GM23338 (cell line): ENCODE results near the gene KCNMA1. TPM values are rescaled to one million over a fixed set of nuclear protein-coding genes. Genes with fewer than 3 reads are reported as not detected.

ENCODE experiments used
- ATAC-seq: fragments of 200-7000 bp; cut with Tn5 transposase; 3 replicates; pipeline ENCODE4 v1.9.1; 2020
- DNase-seq: peaks from one replicate; pipeline ENCODE4 v3.0.0-alpha.2; 2015; ENCODE audit warnings: low spot score
- H2AFZ ChIP-seq: fragments of 200-600 bp; sonication (generic); 2 replicates; pipeline ENCODE4 v1.8.0; 2016; ENCODE audit warnings: antibody characterized with exemption, mild to moderate bottlenecking, moderate library complexity
- H3F3A ChIP-seq: fragments of 200-600 bp; sonication (generic); replicated peaks from 2 replicates; pipeline ENCODE4 v1.8.0; 2017; ENCODE audit warnings: antibody characterized with exemption, mixed run types, low read depth
- H3K27ac ChIP-seq: fragments of 200-600 bp; sonication (generic); 2 replicates; pipeline ENCODE4 v1.6.1; 2016; ENCODE audit warnings: low read depth
- H3K27me3 ChIP-seq: fragments of 200-600 bp; sonication (generic); 2 replicates; pipeline ENCODE4 v1.8.0; 2016; ENCODE audit warnings: mild to moderate bottlenecking, mixed run types, moderate library complexity; ENCODE audit not compliant: insufficient read depth
- H3K36me3 ChIP-seq: fragments of 200-600 bp; sonication (generic); 2 replicates; pipeline ENCODE4 v1.8.0; 2016; ENCODE audit warnings: mild to moderate bottlenecking; ENCODE audit not compliant: insufficient read depth
- H3K4me1 ChIP-seq: fragments of 200-600 bp; sonication (generic); 2 replicates; pipeline ENCODE4 v1.8.0; 2016; ENCODE audit warnings: mild to moderate bottlenecking, moderate library complexity; ENCODE audit not compliant: insufficient read depth
- H3K4me2 ChIP-seq: fragments of 200-600 bp; sonication (generic); 2 replicates; pipeline ENCODE4 v1.7.1; 2017; ENCODE audit warnings: mixed run types
- H3K4me3 ChIP-seq: fragments of 200-600 bp; sonication (generic); 2 replicates; pipeline ENCODE4 v1.6.1; 2016; ENCODE audit warnings: mixed run types
- H3K79me2 ChIP-seq: fragments of 200-600 bp; sonication (generic); replicated peaks from 2 replicates; pipeline ENCODE4 v1.8.0; 2017; ENCODE audit warnings: mild to moderate bottlenecking; ENCODE audit not compliant: insufficient read depth
- H3K9me2 ChIP-seq: fragments of 200-600 bp; sonication (generic); 2 replicates; pipeline ENCODE4 v1.8.0; 2017; ENCODE audit not compliant: insufficient read depth
- H4K20me1 ChIP-seq: fragments of 200-600 bp; sonication (generic); replicated peaks from 2 replicates; pipeline ENCODE4 v1.8.0; 2017; ENCODE audit warnings: mild to moderate bottlenecking; ENCODE audit not compliant: insufficient read depth
- H3K27ac Mint-ChIP-seq: 2 replicates; pipeline ENCODE4 v1.8.0; 2020; ENCODE audit warnings: inconsistent platforms, mild to moderate bottlenecking, moderate library complexity, mixed read lengths
- H3K27me3 Mint-ChIP-seq: 3 replicates; pipeline ENCODE4 v1.8.0; 2022; ENCODE audit warnings: low read depth, mild to moderate bottlenecking, moderate library complexity, mixed read lengths, inconsistent platforms; ENCODE audit not compliant: insufficient read depth, poor library complexity
- H3K36me3 Mint-ChIP-seq: 3 replicates; pipeline ENCODE4 v1.8.0; 2021; ENCODE audit warnings: low read depth, mild to moderate bottlenecking, inconsistent platforms, moderate library complexity, mixed read lengths
- H3K4me1 Mint-ChIP-seq: 3 replicates; pipeline ENCODE4 v1.8.0; 2020; ENCODE audit warnings: mild to moderate bottlenecking, inconsistent platforms, mixed read lengths
- H3K4me3 Mint-ChIP-seq: 3 replicates; pipeline ENCODE4 v1.8.0; 2021; ENCODE audit warnings: moderate library complexity, mild to moderate bottlenecking, inconsistent platforms, mixed read lengths
- H3K9me3 Mint-ChIP-seq: 3 replicates; pipeline ENCODE4 v1.8.0; 2020; ENCODE audit warnings: moderate library complexity, mild to moderate bottlenecking, inconsistent platforms, mixed read lengths
- CREB1 ChIP-seq: fragments of 250-450 bp; sonication (Bioruptor Pico); IDR thresholded peaks from 2 replicates; pipeline ENCODE4 v1.5.0; 2020; ENCODE audit warnings: low read depth, mild to moderate bottlenecking, moderate library complexity
- CTCF ChIP-seq, 2 experiments: fragments of 200-600 bp in 1 of 2; sonication (generic) in 1 of 2; conservative IDR thresholded peaks; 2 replicates each; pipeline versions ENCODE4 v1.5.1 to v1.6.1; 2016 to 2017; ENCODE audit warnings: antibody characterized with exemption in 2 of 2, low read depth in 2 of 2, mild to moderate bottlenecking in 2 of 2, moderate library complexity in 1 of 2
- ETS1 ChIP-seq: IDR thresholded peaks from 2 replicates; pipeline ENCODE4 v1.6.1; 2016; ENCODE audit warnings: antibody characterized with exemption
- EZH2 ChIP-seq: fragments of 200-600 bp; sonication (generic); IDR thresholded peaks from one replicate; pipeline ENCODE4 v1.8.0; 2017; ENCODE audit warnings: antibody characterized with exemption, mild to moderate bottlenecking, low read depth; ENCODE audit not compliant: unreplicated experiment
- EZH2phosphoT487 ChIP-seq: fragments of 200-600 bp; sonication (generic); IDR thresholded peaks from one replicate; pipeline ENCODE4 v1.8.1; 2018; ENCODE audit warnings: antibody characterized with exemption; ENCODE audit not compliant: unreplicated experiment
- JUNB ChIP-seq: IDR thresholded peaks from one replicate; pipeline ENCODE4 v1.6.1; 2016; ENCODE audit warnings: antibody characterized with exemption; ENCODE audit not compliant: unreplicated experiment
- NANOG ChIP-seq: IDR thresholded peaks from 2 replicates; pipeline ENCODE4 v1.6.1; 2016; ENCODE audit warnings: antibody characterized with exemption, borderline replicate concordance
- POLR2AphosphoS5 ChIP-seq: IDR thresholded peaks from 2 replicates; pipeline ENCODE4 v1.6.1; 2016; ENCODE audit warnings: antibody characterized with exemption, low read depth
- REST ChIP-seq: IDR thresholded peaks from one replicate; pipeline ENCODE4 v1.6.1; 2018; ENCODE audit warnings: antibody characterized with exemption; ENCODE audit not compliant: unreplicated experiment
- STAT1 ChIP-seq: IDR thresholded peaks from one replicate; pipeline ENCODE4 v1.6.1; 2016; ENCODE audit warnings: antibody characterized with exemption; ENCODE audit not compliant: unreplicated experiment
- ZNF114 ChIP-seq: fragments of 250-450 bp; sonication (Bioruptor Pico); IDR thresholded peaks from 2 replicates; pipeline ENCODE4 v1.5.0; 2020; ENCODE audit warnings: mild to moderate bottlenecking, moderate library complexity
- ZNF331 ChIP-seq: fragments of 250-450 bp; sonication (Bioruptor Pico); IDR thresholded peaks from 2 replicates; pipeline ENCODE4 v1.5.0; 2020; ENCODE audit warnings: low read depth, mild to moderate bottlenecking, moderate library complexity
- ZNF462 ChIP-seq: fragments of 250-450 bp; sonication (Bioruptor Pico); IDR thresholded peaks from 2 replicates; pipeline ENCODE4 v1.5.0; 2020; ENCODE audit warnings: mild to moderate bottlenecking, moderate library complexity
- polyA plus RNA-seq: library from polyadenylated mRNA; unstranded; fragments of >200 nt; fragmentation: Nextera tagmentation; extraction: Ambion mirVana; gene quantifications from 2 replicates; pipeline ENCODE4 v1.2.1, GENCODE V29; 2016
- total RNA-seq: library from RNA; depleted of rRNA; stranded (reverse); fragments of >200 nt; shearing (Covaris generic); gene quantifications from 2 replicates; pipeline ENCODE4 v1.2.3, GENCODE V29; 2014

Gene KCNMA1
- total and polyA plus RNA-seq, 2 experiments from 2014 or later, result 8.2 to 9.0 TPM

- no peak overlapping the region for H3K27ac Mint-ChIP-seq
- Histone ChIP-seq H3K4me1 (no peaks in the 10 kb centered on the region; the same call in 1 of the 2 replicates), H3K27me3 (no peaks in the 10 kb centered on the region), H3K79me2 (no peaks in the 10 kb centered on the region), H3K27ac (no peak overlapping the region), H3F3A (no peaks in the 10 kb centered on the region), H4K20me1 (no peaks in the 10 kb centered on the region), H3K36me3 (no peaks in the 10 kb centered on the region), H3K4me2 (no peak overlapping the region), H2AFZ (no peak overlapping the region), H3K4me3 (no peak overlapping the region), H3K9me2 (peaks cover 6% of the 10 kb centered on the region; the same call in 1 of the 2 replicates)
- ATAC-seq (no peak), DNase-seq (no peak)
- H3K4me1 Mint-ChIP-seq, result peaks cover 9% of the 10 kb centered on the region
- no peak overlapping the region for H3K4me3 Mint-ChIP-seq
- no peaks in the 10 kb centered on the region for H3K36me3 Mint-ChIP-seq
- no peaks in the 10 kb centered on the region for H3K9me3 Mint-ChIP-seq
- H3K27me3 Mint-ChIP-seq, result peaks cover 4% of the 10 kb centered on the region
- TF ChIP-seq POLR2AphosphoS5, result no peak
- no peak for TF ChIP-seq ZNF462 (CRISPR knock-in tag)
- no peak for TF ChIP-seq EZH2phosphoT487
- TF ChIP-seq ETS1, result no peak
- TF ChIP-seq REST, result no peak
- TF ChIP-seq ZNF114, result no peak
- TF ChIP-seq CREB1 (CRISPR knock-in tag), result no peak
- TF ChIP-seq STAT1, result no peak
- no peak for TF ChIP-seq JUNB
- TF ChIP-seq CTCF (conservative IDR thresholded peaks at IDR 0.05; ENCODE audit: low read depth in 2 of 2), result no peak
- TF ChIP-seq EZH2, result no peak
- no peak for TF ChIP-seq ZNF331 (CRISPR knock-in tag)
- TF ChIP-seq NANOG, result no peak
Measured at GRCh38 chr10:76880931-76881330, 756.7 kb downstream of the KCNMA1 start.
